A673 (cell line): ENCODE data around the gene DTWD2. TPM values are rescaled to one million over a fixed set of nuclear protein-coding genes. Genes with fewer than 3 reads are reported as not detected.

Source experiments
- BruUV-seq: library from RNA; stranded (reverse); fragments of 400-500 nt; replicated peaks from 2 replicates; lab custom pipeline; 2021; lab: Mats Ljungman, UMichigan
- CTCF ChIA-PET: fragments of 300-600 bp; sonication (Branson Sonifier 250); formaldehyde crosslinking; loops from one replicate; lab custom pipeline; 2022; ENCODE audit warnings: antibody characterized with exemption; lab: Charles Lee
- POLR2A ChIA-PET: fragments of 300-600 bp; sonication (Branson Sonifier 250); formaldehyde crosslinking; loops from one replicate; lab custom pipeline; 2022; ENCODE audit warnings: antibody characterized with exemption; ENCODE audit not compliant: low non-redundant PET; lab: Charles Lee
- DNase-seq: peaks from one replicate; pipeline ENCODE4 v3.0.0-alpha.2; 2015; ENCODE audit warnings: low spot score
- H3K27ac ChIP-seq: fragments of 200-600 bp; sonication (generic); 2 replicates; pipeline ENCODE4 v1.5.1; 2016; ENCODE audit warnings: mixed run types, low read depth, mild to moderate bottlenecking, mixed read lengths, antibody characterized with exemption, low read length; ENCODE audit not compliant: poor library complexity, severe bottlenecking
- H3K27me3 ChIP-seq: fragments of 200-600 bp; sonication (generic); replicated peaks from 2 replicates; pipeline ENCODE4 v1.6.1; 2017; ENCODE audit warnings: mixed run types, low read depth, mild to moderate bottlenecking, mixed read lengths, antibody characterized with exemption, low read length; ENCODE audit not compliant: insufficient read depth, poor library complexity
- H3K36me3 ChIP-seq: fragments of 200-600 bp; sonication (generic); 2 replicates; pipeline ENCODE4 v1.6.1; 2016; ENCODE audit warnings: mixed run types, mild to moderate bottlenecking, mixed read lengths, antibody characterized with exemption, low read length; ENCODE audit not compliant: insufficient read depth, poor library complexity, severe bottlenecking
- H3K4me1 ChIP-seq: fragments of 200-600 bp; sonication (generic); 2 replicates; pipeline ENCODE4 v1.6.1; 2017; ENCODE audit warnings: mixed run types, mild to moderate bottlenecking, mixed read lengths, antibody characterized with exemption, low read length; ENCODE audit not compliant: insufficient read depth, poor library complexity, severe bottlenecking
- H3K4me3 ChIP-seq: fragments of 200-600 bp; sonication (generic); 2 replicates; pipeline ENCODE4 v1.5.1; 2016; ENCODE audit warnings: low read depth, mixed run types, mild to moderate bottlenecking, mixed read lengths, low read length; ENCODE audit not compliant: poor library complexity, severe bottlenecking
- H3K9me3 ChIP-seq: fragments of 200-600 bp; sonication (generic); 2 replicates; pipeline ENCODE4 v1.6.1; 2016; ENCODE audit warnings: mixed run types, low read depth, mild to moderate bottlenecking, mixed read lengths, antibody characterized with exemption, low read length; ENCODE audit not compliant: poor library complexity, severe bottlenecking
- CTCF ChIP-seq: fragments of 300-800, 200-600 bp; sonication (generic); conservative IDR thresholded peaks from 2 replicates; pipeline ENCODE4 v1.5.1; 2017; ENCODE audit warnings: low read depth, mild to moderate bottlenecking, antibody characterized with exemption, low read length, moderate library complexity, mixed read lengths
- EZH2 ChIP-seq: fragments of 200-600 bp; sonication (generic); IDR thresholded peaks from 2 replicates; pipeline ENCODE4 v1.6.1; 2017; ENCODE audit warnings: borderline replicate concordance, low read depth, mild to moderate bottlenecking, mixed read lengths, antibody characterized with exemption, low read length; ENCODE audit not compliant: poor library complexity, severe bottlenecking
- intact Hi-C: fragments of 100-400 bp; cut with micrococcal nuclease; formaldehyde crosslinking; loops from one replicate; pipeline ENCODE4 v1.10.0; 2022; ENCODE audit not compliant: unreplicated experiment
- total RNA-seq: library from RNA; stranded (reverse); gene quantifications from 2 replicates; pipeline ENCODE4 v1.2.3, GENCODE V29; 2021

The DTWD2 gene
- total RNA-seq, 1 experiment from 2014 or later: 12.1 TPM

GRCh38 chr5:118946138-118946800 is 42.1 kb downstream of the DTWD2 start:
- Histone ChIP-seq H3K4me1 (no peaks in the 10 kb centered on the region), H3K27ac (no peak overlapping the region), H3K9me3 (no peaks in the 10 kb centered on the region), H3K4me3 (no peak overlapping the region), H3K36me3 (no peaks in the 10 kb centered on the region), H3K27me3 (no peaks in the 10 kb centered on the region)
- CTCF ChIA-PET: no interaction called here
- no peak for TF ChIP-seq CTCF
- TF ChIP-seq EZH2: no peak
- BruUV-seq: no TSS peak
- intact Hi-C loops: no loop called here
- POLR2A ChIA-PET: no interaction called here
- DNase-seq: no peak

- no peak overlapping the region for H3K4me3 ChIP-seq
- no peak for DNase-seq
- H3K27me3 ChIP-seq: no peaks in the 10 kb centered on the region
- intact Hi-C loops: no loop called here
- BruUV-seq: no TSS peak
- H3K9me3 ChIP-seq: no peaks in the 10 kb centered on the region
- ChIA-PET CTCF (no interaction called here), POLR2A (no interaction called here)
- TF ChIP-seq CTCF (no peak), EZH2 (no peak)
- no peaks in the 10 kb centered on the region for H3K4me1 ChIP-seq
- no peaks in the 10 kb centered on the region for H3K36me3 ChIP-seq
- no peak overlapping the region for H3K27ac ChIP-seq
These were observed 50.8 kb downstream of the DTWD2 start for GRCh38 chr5:118937393-118938061.

- intact Hi-C loops: no loop called here
- Histone ChIP-seq H3K27ac (no peak overlapping the region), H3K36me3 (no peaks in the 10 kb centered on the region), H3K4me3 (no peak overlapping the region), H3K9me3 (no peaks in the 10 kb centered on the region), H3K27me3 (no peaks in the 10 kb centered on the region), H3K4me1 (no peaks in the 10 kb centered on the region)
- no peak for DNase-seq
- BruUV-seq: no TSS peak
- ChIA-PET POLR2A (no interaction called here), CTCF (no interaction called here)
- TF ChIP-seq EZH2 (no peak), CTCF (no peak)
These were observed 54.6 kb downstream of the DTWD2 start for GRCh38 chr5:118933703-118934102.
